Coronary artery (tissue), 2 donors: ENCODE results near the gene ELAC2.
A peak's percentile ranks its signal among the peaks of the same experiment; 100 is the strongest.

Experiments
- DNase-seq: peaks from one replicate; pipeline ENCODE4 v3.0.0-alpha.2; 2017; ENCODE audit warnings: low spot score
- H3K27ac ChIP-seq, 2 donors: fragments of 200-600 bp; sonication (generic); one replicate each; pipeline ENCODE4 v1.5.1; 2016 to 2019
- H3K4me3 ChIP-seq: fragments of 200-600 bp; sonication (generic); 2 replicates; pipeline ENCODE4 v1.5.1; 2016; ENCODE audit warnings: mild to moderate bottlenecking, moderate library complexity
- TF ChIP-seq, protein P1 (sequence below): fragments of 200-600 bp; sonication (generic); IDR thresholded peaks from one replicate; pipeline ENCODE4 v1.5.1; 2019; ENCODE audit warnings: antibody characterized with exemption

Gene ELAC2

DNA sequence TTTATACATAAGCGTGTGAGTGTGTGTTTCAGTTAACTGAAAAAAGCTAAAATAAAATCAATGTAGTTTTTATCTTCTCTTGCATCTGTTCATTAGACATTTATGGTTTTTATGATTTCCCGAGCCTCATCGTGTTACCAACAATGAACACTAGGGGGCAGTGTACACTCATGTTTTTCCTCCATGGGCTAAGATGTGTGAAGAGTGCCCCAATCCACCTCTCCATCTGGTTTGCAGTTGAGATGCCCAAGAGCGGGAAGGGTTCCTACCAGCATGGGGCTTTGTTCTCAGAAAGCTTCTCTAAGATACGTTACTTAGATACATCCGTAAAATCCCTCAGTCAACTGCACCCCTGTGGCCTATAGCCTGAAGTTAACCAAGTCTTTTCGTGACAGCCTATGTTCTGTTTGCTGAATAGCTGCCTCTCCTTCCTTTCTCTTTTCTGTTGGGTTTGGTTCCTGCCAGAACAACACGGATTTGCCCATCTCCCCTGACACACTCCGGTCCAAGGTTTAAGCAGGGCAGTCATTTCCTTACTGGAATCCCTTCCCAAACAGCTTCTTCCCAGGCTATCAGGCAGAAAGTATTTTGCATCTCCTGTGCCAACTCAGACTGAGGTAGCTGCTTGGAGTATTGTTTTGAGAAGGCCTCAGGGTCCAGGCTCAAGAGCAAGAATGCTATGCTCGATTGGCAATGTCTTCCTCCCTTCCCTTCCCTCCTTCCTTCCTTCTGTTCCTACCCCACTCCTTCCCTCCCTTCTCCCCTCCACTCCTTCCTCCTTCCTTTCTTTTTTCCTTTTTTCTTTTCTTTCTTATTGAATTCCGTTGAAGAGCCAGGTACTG, 12.9 kb upstream of the ELAC2 start:
- TF ChIP-seq, protein P1, sequence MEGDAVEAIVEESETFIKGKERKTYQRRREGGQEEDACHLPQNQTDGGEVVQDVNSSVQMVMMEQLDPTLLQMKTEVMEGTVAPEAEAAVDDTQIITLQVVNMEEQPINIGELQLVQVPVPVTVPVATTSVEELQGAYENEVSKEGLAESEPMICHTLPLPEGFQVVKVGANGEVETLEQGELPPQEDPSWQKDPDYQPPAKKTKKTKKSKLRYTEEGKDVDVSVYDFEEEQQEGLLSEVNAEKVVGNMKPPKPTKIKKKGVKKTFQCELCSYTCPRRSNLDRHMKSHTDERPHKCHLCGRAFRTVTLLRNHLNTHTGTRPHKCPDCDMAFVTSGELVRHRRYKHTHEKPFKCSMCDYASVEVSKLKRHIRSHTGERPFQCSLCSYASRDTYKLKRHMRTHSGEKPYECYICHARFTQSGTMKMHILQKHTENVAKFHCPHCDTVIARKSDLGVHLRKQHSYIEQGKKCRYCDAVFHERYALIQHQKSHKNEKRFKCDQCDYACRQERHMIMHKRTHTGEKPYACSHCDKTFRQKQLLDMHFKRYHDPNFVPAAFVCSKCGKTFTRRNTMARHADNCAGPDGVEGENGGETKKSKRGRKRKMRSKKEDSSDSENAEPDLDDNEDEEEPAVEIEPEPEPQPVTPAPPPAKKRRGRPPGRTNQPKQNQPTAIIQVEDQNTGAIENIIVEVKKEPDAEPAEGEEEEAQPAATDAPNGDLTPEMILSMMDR: peak; percentile 47
- DNase-seq: no peak
- H3K27ac ChIP-seq: peak overlapping the region in 1 of 2 donors; percentile 20
- no peak overlapping the region for H3K4me3 ChIP-seq

DNA sequence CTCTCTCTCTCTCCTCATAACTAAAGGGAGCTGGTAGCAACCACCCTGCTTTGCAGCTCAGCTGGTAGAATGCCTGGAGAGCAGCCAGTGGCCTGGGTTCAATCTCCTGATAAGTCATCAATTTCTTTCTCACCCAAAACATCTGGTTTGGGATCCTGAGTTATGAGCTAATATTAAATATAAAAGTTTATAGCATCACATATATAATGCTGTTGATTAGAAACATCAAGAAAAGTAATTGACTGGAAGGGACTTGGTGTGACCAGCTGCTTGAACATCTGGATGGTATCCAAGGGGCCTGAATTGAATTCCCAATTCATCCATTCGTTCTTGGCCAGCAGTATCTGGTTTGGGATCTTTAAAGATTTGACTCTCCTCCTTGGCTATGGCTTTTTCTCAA, 12.2 kb upstream of the ELAC2 start:
- Histone ChIP-seq H3K27ac (no peak overlapping the region), H3K4me3 (no peak overlapping the region)
- TF ChIP-seq, protein P1: no peak
- DNase-seq: no peak

DNA sequence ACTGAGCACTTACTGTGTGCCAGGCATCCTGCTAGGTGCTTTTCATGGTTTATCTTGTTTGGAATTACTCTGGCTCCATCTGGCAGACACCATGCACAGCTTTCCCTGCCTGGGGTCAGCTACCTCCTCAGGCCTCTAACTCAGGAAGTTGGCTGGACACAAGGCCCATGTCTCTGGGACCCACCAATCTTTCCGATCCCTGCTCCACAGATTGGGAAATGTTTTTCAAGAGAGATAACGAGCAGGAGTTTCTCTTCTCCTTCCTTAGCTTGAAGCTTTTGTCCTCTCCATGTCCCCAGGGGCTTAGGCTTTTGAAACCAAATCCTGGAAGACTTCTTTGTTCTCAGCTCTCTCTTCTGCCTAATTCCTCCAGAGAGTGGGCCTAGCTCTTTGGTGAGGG, 11.5 kb upstream of the ELAC2 start:
- no peak overlapping the region for H3K4me3 ChIP-seq
- no peak overlapping the region for H3K27ac ChIP-seq
- no peak for DNase-seq
- TF ChIP-seq, protein P1: no peak

DNA sequence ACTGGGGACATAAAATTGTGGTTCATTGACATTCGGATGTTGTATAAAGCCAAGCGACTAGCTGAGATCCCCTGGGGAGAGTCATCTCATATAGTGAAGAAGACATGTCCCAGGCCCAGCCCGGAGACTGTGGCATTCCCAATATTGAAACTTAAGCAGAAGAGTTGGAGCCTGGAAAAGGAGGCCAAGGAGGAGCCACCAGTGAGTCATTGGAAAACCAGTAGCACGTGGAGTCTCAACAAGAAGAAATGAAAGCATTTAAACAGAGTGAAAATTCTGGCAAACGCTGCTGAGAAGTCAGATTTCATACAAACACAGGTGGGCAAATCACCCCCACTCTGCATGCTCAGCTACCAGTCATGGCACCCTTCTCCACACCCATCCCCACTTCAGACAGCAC, 9.4 kb upstream of the ELAC2 start:
- no peak overlapping the region for H3K4me3 ChIP-seq
- TF ChIP-seq, protein P1: no peak
- DNase-seq: no peak
- H3K27ac ChIP-seq: no peak overlapping the region

DNA sequence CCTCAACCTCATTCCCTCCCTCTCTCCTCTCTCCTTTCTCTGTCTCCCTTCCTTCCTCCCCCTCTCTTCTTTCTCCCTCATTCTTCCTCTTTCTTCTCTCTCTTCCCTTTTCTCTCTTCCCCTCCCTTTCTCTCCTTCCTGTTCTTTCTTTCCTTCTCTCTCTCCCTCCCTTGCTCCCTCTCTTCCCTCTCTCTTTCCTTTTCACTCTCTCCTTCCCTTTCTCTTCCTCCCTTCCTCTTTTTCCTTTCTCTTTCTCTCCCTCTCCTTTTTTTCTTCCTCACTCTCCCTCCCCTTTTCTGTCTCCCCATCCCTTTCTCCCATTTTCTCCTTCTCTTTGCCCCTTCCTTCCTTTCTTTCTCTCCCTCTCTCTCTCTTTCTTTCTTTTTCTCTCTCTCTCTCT, 7.9 kb upstream of the ELAC2 start:
- Histone ChIP-seq H3K4me3 (no peak overlapping the region), H3K27ac (no peak overlapping the region)
- TF ChIP-seq, protein P1: no peak
- no peak for DNase-seq

DNA sequence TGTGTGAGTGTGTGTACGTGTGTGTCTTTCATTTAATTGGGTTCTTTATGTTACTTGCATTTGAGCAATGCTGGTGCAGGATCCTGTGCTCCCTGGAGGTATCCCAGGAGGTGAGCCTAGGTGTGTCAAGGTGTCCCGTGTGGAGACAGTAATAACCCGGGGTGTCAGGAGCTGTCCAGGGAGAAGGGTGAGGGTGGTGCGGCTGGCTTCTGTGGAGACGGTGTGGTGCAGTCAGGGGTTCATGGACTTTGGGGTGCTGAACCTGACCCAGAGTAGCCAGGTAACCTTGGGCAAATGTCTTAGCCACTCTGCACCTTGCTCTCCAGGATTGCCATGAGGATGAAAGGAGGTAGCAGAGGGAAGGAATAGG, 7.4 kb upstream of the ELAC2 start:
- Histone ChIP-seq H3K4me3 (no peak overlapping the region), H3K27ac (no peak overlapping the region)
- TF ChIP-seq, protein P1: no peak
- no peak for DNase-seq
